H54 (cell line): ENCODE data around the gene UNC5A.
A peak's percentile ranks its signal among the peaks of the same experiment; 100 is the strongest.

ENCODE experiments used
- DNase-seq: peaks from one replicate; pipeline ENCODE4 v3.0.0; 2011; ENCODE audit warnings: low spot score, mixed read lengths; ENCODE audit not compliant: insufficient read length
- FAIRE-seq: peaks from 3 replicates; lab custom pipeline; 2011; peaks lifted over from hg19 to GRCh38; lab: Jason Lieb, UNC
- POLR2A ChIP-seq: IDR thresholded peaks from 2 replicates; pipeline ENCODE4 v1.6.1; 2011; ENCODE audit warnings: low read depth, mild to moderate bottlenecking, low read length

Gene UNC5A

DNA sequence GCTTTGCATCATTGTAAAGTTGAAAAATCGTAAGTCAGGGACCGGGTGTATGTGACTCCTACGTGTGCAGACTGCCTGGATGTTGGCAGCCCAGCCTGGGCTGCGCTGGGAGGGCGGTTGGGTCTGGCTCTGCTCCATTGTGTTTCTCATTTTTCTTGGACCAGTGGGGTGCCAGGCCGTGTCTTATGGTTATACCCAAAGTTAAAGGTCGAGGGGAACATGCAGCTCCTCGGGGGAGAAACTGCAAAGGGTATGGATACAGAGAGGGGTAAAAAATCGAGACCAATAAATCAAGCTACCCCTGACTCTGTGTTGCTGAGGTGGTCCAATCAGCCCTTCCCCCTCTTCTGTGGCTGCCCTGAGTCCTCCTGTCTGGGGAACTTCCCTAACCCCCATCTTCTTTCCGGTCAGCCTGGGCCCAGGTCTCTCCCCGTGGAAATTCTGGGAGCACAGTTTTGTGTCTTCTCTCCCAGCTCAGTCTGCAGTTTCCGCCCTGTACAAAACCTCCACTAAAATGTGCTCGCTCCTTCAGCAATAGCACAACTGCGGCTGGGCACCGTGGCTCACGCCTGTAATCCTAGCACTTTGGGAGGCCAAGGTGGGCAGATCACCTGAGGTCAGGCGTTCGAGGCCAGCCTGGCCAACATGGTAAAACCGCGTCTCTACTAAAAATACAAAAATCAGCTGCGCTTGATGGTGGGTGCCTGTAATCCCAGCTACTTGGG is 34.1 kb upstream of the UNC5A start:
- DNase-seq: no peak
- no peak for TF ChIP-seq POLR2A
- no peak for FAIRE-seq

DNA sequence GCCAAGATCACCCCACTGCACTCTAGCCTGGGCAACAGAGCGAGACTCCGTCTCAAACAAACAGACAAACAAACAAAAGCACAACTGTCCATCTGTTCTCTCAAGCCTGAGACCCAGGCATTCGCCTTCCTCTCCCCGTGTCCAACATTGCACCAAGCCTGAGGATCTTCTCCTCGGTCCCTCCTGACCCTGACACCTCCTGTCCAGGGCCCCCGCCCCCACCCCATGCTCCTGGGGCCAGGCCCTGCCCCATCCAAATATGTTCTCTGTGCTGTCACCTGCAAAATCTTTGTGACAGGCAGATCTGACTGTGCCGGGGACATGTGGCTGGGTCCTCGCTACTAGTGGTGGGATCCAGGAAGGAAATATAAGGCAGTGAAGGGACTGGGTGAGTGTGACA is 33.4 kb upstream of the UNC5A start:
- TF ChIP-seq POLR2A: no peak
- DNase-seq: no peak
- FAIRE-seq: no peak

DNA sequence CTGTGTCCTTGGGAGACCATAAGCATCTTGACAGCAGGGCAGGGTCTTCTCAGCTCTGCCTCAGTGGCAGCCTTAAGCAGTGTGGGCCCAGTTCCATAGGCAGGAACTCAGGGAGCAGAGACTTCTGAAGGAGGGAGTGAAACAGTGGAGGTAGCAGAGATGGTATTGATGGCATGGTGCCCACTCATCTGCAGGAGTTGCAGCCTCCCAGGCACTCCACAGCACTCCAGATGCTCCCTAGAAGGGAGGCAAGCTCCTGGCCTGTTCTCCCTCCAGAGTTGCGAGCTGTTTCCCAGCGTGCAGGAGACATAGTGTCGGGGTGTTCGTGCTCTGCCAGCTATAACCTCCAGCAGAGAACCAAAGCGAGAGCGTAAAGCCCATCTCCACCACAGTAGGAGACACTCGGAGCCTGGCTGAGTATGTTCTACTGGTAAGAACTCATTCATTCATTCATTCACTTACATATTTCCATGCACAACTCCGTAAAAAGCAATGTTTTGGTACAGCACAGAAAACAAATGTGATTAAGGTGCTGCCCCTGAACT is 31.4 kb upstream of the UNC5A start:
- TF ChIP-seq POLR2A: no peak
- FAIRE-seq: no peak

DNA sequence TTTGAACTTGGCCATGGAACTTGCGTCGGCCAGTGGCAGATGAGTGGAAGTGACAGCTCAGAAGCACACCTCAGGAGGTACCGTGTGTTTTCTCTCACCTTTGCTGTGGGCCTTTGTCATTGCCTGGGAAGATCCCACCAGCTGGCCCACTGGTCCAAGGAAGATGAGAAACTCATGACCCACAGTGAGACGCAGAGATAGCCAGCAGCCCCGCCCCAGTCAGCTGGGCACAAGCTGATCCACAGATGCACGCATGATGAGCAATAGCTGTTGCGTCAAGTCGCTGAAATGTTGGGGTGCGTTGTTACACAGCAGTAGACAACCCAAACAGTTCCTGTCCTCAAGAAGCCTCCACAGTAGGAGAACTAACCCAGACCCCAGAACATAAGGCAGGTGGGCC is 30.8 kb upstream of the UNC5A start:
- TF ChIP-seq POLR2A: no peak
- FAIRE-seq (no peak), DNase-seq (no peak)

More for the DNA sequence above, 31.4 kb upstream of the UNC5A start:
- DNase-seq: no peak

DNA sequence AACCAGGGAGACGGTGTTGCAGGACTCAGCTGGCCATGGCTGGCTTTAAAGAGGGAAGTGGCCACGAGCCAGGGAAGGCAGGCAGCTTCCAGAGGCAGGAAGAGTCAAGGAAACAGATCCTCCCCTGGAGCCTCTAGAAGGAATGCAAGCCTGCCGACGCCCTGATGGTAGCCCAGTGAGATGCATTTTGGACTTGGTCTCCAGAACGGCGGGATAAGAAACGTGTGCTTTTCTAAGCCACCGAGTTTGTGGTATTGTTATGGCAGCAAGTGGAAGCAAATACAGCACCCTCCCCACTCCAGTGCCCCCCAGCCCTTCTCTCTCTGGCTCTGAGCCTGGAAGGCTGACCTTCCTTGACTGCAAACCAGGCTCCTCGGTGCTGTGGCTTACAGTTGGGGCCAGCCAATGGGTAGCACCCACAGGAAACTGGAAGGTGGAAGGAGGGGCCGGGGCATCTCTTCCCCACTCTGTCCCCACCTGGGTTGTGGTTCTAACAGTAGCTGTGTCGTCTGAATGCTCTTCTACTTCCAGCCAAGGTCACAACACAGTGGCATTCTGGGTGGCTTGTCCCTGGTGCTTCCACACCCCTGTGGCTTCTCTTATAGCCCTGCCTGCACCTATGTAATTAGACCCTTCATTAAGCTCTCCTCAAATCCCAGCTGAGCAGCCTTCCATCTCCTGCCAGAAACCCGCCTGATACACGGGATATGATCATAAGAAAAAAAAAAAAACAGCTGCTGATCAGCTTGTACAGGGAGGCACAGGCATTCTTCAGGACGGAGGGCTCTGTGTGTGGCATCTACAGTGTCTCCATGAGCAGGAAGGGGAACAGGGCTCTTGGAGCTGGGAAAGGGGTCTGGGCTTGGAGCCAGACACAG is 29.9 kb upstream of the UNC5A start:
- no peak for DNase-seq
- no peak for FAIRE-seq
- TF ChIP-seq POLR2A: no peak

DNA sequence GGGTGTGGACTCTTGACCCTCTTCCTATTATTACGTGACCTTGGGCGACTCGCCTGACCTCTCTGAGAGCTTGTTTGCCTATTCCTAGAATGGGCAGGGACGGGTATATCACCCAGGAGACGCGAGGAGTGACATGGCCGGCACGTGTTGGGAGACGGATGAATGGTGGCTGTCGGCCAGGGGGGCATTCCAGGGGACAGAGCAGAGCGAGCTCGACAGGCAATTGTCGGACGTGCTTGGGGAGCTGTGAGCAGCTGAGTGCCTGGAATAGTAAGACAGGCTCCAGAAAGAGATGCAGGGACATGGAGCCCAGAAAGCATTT is 29.3 kb upstream of the UNC5A start:
- no peak for FAIRE-seq

DNA sequence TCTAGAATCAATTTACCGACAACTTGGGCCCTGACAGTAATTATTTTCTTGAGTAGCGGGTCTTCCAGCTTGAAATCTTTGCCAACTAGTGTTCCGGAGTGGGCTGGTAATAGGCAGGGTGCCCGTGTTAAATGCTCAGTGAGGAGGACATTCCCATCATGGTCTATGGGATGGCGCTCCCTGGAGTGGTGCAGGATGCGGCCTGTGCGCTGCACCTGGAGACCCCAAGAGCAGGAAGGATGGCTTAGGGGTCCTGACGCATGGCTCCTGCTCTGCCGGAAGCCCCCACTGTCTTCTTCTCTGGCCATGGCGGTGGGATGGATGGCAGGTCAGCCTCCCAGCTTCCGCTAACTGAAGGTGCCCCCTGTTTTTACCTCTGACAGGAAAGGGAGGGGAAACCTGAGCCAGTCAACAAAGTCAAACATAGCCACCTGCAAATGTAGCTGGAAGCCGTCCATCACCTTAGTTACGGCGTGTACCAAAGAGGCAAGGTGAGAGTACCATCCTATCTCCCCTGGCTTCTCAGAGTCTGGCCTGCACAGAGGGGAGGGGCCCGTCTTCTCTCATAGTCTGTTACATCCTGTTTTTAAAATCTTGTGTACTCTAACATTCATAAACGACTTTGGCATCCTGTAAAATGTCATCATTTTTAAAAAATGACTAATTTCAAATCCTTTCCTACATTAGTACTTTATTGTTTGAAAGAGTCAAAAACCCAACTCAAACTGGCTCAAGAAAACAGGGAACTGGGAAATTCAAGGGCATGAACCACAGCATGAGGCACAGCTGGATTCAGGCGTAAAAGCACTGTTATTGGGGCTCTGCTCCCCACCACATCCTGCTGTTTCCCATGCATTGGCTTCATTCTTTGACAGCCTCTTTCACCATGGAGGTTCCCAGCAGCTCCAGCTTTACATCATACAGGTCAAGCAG is 28.5 kb upstream of the UNC5A start:
- TF ChIP-seq POLR2A: no peak
- DNase-seq (no peak), FAIRE-seq (no peak)

More for the DNA sequence above, 29.3 kb upstream of the UNC5A start:
- DNase-seq: no peak
- TF ChIP-seq POLR2A: no peak

DNA sequence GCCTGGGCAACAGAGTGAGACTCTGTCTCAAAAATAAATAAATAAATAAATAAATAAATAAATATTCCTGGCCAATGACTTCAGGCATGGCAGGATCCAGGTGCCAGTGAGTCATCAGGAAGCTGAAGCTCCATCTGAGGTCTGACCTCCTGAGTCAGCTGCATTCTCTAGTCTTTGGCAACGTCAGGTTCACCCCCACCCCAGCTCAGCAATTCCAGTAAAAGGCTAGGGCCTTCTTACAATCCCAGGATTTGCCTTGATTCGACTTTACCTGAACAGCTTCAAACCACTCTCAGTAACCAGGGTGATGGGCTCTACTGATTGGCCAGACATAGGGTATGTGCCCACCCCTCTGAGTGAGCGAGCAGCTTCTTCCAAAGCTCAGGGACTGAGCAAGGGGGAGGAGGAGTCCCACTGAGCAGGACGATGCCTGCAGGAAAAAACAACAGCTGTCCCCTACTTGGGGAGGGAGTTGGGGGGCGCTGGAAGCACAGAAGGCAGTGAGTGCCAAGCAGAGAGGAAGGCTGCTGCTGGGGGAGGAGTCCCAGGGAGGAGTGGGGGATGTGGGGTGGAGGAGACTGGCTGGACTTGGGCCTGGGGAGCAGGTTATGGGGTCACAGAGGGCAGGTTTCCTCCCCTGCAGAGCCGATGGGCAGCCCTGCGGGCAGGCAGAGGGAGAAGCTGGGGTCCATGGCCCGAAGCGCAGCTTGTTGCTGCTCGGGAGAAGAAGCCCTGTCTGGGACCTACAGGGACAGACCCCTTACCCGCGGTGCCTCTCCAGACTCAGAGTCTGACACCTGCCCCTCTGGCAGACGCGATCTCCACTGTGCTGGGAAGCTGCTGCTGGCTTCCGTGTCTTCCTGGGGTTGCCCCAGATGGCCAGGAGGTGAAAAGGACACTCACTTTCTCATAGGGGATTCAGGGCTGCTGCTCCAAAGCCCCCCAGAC is 25.9 kb upstream of the UNC5A start:
- FAIRE-seq (no peak), DNase-seq (peak; percentile 87)
- no peak for TF ChIP-seq POLR2A

DNA sequence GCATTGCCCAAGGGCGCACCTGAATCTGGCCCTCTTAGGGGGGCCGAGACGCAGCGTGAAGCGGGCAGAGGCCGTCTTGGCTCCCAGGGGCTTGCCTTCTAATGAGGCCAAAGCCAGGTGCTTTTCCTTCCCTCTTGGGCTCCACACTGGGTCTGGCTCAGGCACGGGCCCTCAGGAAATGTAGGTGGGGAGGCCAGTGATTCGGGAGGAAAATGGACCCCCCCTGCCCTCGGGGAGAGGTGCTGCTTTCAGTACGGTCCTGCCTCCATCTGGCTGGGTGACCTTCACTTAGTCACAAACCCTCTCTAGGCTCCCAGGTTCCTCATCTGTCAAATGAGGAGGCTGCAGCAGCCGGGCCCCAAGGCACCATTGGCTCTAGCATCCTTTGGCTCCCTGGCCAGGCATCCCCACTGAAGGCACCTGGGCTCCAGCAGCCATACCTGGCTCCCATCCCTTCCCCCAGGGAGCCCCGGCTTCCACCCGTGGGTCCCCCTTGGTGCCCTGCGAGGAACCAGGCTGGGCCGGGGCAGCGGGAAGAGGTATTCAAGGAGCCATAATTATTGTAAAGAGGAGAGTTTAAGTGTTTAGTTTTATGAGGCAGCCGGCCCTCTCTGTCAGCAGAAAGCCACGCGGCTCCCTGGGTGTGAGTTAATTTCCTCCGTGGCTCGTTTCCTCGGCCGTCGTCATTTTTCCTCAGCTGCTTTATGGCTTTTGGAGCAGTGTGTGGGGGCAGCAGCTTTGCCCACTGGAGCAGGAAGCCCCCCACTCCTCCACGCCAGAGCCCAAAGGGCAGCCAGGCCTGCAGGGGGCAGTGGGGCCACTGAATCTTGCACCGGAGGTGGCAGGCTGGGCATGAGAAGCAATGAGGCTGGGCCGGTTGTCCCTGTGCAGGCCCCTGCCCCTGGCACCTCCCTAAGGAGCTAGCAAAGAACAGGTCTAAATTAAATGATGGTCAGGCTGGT is 24.9 kb upstream of the UNC5A start:
- DNase-seq (no peak), FAIRE-seq (no peak)
- no peak for TF ChIP-seq POLR2A

DNA sequence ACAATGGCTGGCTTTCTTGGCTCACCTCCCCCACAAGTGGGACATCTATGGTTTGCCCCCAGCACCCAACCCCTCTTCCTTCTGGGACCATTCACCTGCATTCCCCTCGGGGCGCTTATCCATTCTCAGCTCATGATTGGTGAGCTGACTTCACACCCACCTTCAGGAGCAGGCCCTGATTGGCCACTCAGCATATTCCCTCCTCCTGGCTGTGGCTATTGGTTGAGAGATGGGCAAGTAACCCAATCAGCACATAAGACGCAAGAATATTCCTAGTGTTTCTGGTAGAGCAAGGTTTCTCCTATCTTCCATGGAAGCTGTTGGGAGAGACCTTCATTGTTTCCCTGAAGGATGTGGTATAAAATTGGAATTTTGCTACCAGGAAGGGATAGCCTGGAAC is 22.7 kb upstream of the UNC5A start:
- TF ChIP-seq POLR2A: no peak
- DNase-seq (no peak), FAIRE-seq (no peak)

DNA sequence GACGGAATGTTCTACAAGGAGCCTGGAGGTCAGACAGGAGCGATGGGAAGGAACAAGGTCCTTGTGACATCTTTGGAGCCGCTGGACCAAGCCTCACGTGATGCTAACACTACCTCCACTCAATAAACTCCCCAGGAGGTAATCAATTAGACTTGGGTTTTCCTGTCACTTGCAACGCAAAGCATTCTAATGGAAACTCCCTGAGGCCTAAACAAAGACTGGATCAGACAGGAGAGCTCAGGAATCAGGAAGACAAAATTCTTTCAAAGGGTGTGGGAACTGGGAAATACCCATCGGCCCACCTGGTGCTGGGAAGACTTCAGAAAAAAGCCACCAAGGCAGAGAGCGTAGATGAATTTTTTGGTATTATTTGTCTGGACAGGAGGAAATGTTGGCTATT is 22.3 kb upstream of the UNC5A start:
- no peak for TF ChIP-seq POLR2A
- DNase-seq (no peak), FAIRE-seq (no peak)
